NCI-H187 (cell line): Measurements from ENCODE around the gene BOC.

Source experiments
- DNase-seq, 2 experiments: peaks; one replicate each; lab custom pipeline; 2025; lab: John Stamatoyannopoulos, UW

The BOC gene

GRCh38 chr3:113222451-113223086 lies 11.2 kb downstream of the BOC start:
- DNase-seq: no peak

- DNase-seq: no peak
Observed at GRCh38 chr3:113223475-113224281, 12.3 kb downstream of the BOC start.

GRCh38 chr3:113225286-113225685 lies 13.9 kb downstream of the BOC start:
- no peak for DNase-seq

GRCh38 chr3:113226491-113226890 lies 15.1 kb downstream of the BOC start:
- no peak for DNase-seq

- DNase-seq: no peak
Observed at GRCh38 chr3:113227146-113227545, 15.8 kb downstream of the BOC start.

- DNase-seq: no peak
Observed at GRCh38 chr3:113228498-113229286, 17.3 kb downstream of the BOC start.

GRCh38 chr3:113231391-113231790 lies 20.0 kb downstream of the BOC start:
- DNase-seq: no peak

GRCh38 chr3:113231827-113232253 lies 20.5 kb downstream of the BOC start:
- no peak for DNase-seq

- DNase-seq: no peak
Observed at GRCh38 chr3:113232342-113232741, 21.0 kb downstream of the BOC start.

- DNase-seq: no peak
Observed at GRCh38 chr3:113233497-113233896, 22.1 kb downstream of the BOC start.

GRCh38 chr3:113234028-113234427 lies 22.7 kb downstream of the BOC start:
- no peak for DNase-seq

GRCh38 chr3:113234688-113235260 lies 23.4 kb downstream of the BOC start:
- no peak for DNase-seq

- no peak for DNase-seq
Observed at GRCh38 chr3:113238503-113238902, 27.1 kb downstream of the BOC start.

GRCh38 chr3:113240841-113241240 lies 29.5 kb downstream of the BOC start:
- no peak for DNase-seq

- no peak for DNase-seq
Observed at GRCh38 chr3:113241292-113242095, 30.1 kb downstream of the BOC start.

GRCh38 chr3:113242096-113242581 lies 30.8 kb downstream of the BOC start:
- no peak for DNase-seq

GRCh38 chr3:113243071-113243470 lies 31.7 kb downstream of the BOC start:
- no peak for DNase-seq

- no peak for DNase-seq
Observed at GRCh38 chr3:113243846-113244245, 32.5 kb downstream of the BOC start.

- DNase-seq: no peak
Observed at GRCh38 chr3:113245761-113246161, 34.4 kb downstream of the BOC start.

- DNase-seq: no peak
Observed at GRCh38 chr3:113247068-113247467, 35.7 kb downstream of the BOC start.

GRCh38 chr3:113247675-113248458 lies 36.5 kb downstream of the BOC start:
- no peak for DNase-seq
